GM18508 (cell line): ENCODE results near the gene GLT1D1.
A peak's percentile ranks its signal among the peaks of the same experiment; 100 is the strongest.
"Not testable (repeated sequence)": the region's sequence is repeated elsewhere in the genome, so short reads cannot be mapped to it uniquely, and the experiment has no call there.

Experiments used
- ATAC-seq: cut with Tn5 transposase; IDR thresholded peaks from one replicate; pipeline ENCODE4 v1.9.1; 2021; ENCODE audit warnings: moderate number of reproducible peaks; ENCODE audit not compliant: insufficient read depth, unreplicated experiment

GLT1D1 gene

DNA sequence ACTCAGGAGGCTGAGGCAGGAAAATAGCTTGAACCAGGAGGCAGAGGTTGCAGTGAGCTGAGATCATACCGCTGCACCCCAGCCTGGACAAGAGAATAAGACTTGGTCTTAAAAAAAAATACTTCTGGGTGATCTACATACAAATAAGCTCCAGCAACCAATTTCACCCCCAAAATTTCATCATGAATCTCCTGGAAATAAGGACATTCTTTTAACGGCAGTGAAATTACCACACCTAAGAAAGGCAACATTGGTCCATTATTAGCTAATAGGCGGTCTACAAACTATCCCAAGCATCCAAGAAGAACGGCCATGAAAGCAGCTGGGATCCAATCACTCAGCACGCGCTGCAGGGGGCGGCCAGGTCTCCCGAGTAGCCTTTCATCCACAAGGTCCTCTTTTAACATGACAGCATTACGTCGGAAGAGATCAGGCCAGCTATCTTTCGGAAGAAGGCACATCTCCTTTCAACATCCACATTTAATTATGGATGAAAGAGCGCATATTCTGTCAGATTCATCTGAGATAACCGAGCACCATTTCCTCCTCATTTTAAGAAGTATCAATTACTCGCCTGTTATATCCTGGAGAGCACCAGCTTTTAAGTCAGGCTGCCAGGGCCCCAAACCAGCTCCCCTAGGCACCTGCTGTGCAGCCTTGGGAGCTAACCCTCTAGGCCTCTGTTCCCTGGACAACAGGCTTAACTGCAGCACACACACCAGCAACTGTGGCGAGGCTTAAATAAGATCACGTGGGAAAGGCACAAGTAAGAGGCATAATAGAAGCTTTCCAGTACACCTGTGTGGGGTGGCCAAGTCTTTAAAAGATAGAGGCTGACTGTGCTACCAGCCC is 33.8 kb upstream of the GLT1D1 start:
- no peak for ATAC-seq

DNA sequence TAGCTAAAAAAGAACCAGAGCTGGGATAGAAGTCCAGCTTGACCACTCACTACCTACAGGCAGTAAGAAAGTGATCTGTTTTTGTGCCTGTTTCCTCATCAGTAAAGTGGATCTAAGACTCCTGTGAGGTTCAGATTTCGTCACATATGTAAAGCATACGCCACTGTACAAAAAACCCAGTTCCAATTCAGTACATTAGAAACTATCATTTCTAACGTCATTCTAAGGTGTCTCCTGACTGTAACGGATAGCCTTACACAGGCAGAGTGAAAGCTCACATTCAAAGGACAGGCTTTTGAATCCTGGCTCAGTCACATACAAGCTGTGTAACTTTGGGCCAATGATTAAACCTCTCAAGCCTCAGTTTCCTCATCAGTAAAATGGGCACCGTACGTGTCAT is 33.0 kb upstream of the GLT1D1 start:
- no peak for ATAC-seq

DNA sequence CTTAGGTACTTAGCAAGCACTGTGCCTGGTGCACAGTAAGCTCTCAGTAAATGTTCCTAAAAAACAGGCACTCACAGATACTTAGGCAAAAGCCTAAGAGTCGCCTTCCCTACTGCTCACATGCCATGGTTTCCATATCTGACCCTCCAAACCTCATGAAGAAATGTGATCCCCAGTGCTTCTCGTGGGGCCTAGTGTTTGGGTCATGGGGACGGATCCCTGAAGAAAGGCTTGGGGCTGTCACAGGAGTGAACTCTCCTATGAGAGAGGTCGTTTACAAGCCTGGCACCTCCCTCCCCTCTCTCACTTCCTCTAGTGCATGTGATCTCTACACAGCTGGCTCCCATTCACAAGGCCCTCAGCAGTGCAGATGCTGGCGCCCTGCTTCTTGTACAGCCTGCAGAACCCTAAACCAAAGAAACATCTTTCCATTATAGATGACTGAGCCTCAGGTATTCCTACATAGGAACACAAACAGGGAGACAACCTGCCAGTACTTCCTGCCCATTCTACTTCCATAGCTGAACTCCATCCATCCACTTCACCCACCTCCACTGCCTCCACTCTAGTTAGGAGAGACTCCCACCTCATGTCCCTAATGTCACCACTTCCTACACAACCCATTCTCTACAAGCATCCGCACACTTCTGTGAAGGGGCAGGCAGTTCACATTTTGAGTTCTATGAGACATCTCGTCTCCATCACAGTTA is 32.4 kb upstream of the GLT1D1 start:
- ATAC-seq = peak; percentile 48

DNA sequence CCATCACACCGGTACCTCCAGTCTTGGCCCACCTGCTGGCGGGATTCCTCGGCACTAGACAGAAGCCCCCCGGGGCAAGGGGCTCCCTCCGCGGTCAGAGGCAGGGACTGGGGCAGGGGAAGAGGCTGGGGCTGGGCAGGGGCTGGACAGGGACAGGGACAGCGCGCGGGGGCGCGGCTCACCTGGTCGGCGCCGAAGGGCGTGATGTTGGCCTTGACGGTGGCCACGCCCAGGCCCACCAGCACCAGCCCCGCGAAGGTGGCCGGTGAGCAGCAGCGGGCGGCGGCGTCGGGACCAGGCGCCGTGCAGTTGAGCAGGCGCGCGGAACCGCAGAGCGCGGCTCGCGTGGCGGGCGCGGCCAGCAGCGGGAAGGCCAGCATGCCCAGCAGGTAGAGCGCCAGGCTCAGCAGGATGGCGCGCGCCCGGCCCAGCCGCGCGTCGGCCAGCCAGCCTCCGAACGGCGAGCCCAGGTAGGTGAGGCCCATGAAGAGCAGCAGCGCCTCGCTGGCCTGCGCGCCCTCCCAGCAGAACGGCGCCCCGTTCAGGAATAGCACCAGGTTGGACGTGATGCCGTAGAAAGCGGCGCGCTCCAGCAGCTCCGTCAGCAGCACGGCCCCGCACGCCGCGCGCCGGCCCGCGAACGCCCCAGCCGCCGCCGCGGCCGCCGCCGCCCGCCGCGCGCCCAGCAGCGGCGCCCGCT is 29.9 kb upstream of the GLT1D1 start:
- peak; percentile 11 for ATAC-seq

DNA sequence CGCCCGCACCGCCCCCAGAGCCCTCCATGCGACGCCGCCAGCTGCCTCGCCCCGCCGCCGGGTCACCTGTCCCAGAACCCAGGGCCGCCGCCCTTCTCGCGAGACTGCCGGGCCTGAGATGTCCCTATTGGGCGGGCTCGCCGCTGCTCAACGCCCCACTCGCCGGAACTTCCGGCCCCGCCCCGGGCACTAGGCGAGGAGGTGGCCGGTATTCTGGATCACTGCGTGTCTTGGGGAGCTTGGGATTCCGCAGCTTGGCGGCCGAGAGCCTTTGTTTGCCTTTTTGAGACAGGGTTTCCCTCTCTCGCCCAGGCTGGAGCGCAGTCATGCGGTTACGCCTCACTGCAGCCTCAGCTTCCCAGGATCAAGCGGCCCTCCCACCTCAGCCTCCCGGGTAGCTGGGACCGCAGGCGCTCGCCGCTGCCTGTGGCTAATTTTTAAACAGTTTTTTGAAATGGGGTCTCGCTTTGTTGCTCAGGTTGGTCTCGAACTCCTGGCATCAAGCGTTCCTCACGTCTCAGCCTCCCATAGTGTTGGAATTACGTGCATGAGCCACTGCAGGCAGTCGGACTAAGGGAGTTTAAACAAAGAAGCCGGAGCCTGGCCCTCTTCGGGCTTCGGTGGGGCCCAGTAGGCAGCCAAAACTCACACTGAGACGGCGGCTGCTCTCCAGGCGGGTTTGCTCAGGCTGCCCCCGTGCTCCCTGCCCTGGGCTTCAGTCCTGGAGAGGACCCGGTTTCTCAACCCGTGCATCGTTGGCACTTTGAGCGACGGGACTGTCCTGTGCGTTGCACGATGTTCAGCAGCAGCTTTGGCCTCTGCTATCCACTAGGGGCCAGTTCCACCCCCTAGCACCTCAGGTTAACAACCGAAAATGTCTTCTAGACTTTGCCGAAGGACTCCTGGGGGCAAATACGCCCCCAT is 29.1 kb upstream of the GLT1D1 start, which contains the start of gene SLC15A4:
Gene SLC15A4 (minus strand): TSS at position 43 of the 924 bp plus-strand sequence. CDS start 15 bp downstream, at position 28.
- peak; percentile 65 for ATAC-seq

DNA sequence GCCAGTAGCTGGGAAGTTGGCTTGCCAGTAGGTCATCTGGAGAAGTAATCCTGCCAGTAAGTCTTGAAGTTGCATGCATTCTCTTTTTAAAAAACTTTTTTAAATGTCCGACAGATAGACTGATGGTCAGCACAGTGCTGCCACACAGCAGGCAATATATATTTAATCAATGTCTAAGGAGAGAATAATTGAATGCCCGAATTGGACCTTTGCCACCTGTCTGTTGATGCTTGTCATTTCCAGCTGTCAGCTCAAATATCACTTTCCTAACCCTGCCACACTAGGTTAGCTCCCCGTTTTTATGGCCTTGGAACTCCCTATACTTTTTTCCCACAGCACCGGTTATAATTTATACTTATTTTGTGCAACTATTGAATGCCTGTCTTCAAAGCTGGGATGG is 27.4 kb upstream of the GLT1D1 start:
- no peak for ATAC-seq

DNA sequence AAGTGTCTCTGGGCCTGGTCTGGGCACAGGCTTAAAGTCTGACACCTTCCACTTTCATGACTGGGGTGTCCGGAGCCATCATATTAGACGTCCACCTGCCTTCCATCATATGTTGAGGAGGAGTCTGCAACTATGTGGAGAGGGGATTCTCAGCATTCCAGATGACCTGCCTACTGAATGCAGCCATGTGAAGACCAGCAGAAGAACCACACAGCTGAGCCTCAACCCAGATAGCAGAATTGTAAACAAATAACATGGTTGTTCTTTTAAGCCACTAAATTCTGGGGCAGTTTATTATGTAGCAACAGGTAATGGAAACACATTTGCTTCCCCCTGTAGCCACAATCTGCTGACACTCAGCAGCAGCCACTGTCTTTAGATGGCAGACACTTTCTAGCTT is 25.6 kb upstream of the GLT1D1 start:
- ATAC-seq = no peak

DNA sequence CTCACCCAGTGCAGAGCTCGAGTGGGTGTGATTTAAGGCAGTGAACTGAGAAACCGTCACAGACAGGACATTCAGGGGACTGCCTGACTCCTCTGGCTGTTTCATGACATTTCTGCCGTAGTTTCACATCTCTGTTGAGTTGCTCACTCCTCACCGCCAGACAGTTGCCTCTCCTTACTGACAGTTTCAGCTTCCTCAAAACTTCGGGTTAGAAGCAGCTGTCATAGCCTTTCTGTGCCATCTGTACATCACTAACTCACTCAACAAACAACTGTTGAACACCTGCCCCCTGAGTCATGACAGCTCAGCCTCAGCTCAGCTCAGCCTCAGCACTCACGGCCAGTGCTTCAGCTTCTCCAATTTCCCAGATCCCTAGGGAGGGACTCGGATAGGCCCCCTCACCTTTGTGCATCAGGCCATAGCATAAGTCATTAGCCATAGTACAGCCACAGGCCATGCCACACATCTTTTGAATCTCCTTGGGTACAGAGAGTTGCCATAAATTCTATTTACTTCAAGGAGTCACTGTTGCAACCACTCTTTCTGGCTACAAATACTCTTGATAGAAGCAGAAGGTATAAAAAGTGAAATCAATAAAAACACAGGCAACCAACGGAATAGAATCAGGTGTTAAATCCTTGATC is 23.3 kb upstream of the GLT1D1 start:
- ATAC-seq = peak; percentile 87

DNA sequence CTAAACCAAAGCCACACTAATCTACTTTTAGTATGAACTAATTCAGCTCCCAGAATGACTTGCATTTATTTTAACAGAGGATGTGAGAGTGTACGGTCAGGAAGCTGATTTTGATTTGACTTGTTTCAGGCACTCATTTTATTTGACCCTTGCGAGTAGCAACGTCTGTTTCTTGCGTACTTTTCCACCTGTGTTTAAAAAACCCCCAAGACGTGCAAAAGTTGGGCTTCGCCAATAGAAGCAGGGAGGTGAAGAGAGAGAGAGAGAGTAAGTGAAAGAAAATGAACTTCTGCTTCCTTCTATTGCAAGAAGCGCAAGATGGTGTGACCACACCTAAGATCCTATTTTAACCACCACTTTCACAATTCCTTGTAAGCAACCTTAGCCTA is 22.8 kb upstream of the GLT1D1 start:
- peak; percentile 49 for ATAC-seq

DNA sequence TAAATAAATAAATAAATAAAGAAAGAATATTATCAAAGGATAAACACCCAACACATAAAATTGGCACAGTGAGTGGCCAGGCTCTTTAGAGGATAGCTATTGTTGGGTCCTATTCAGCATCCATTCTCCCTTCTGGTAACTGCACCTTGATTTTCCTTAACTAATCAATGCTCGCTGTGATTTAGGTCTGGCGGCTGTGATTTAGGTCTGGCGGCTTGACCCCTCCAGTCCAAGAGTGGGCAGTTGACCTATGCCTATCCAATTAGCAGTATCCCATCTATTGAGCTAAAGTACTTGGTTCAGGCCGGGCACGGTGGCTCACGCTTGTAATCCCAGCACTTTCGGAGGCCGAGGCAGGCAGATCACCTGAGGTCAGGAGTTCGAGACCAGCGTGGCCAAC is 19.9 kb upstream of the GLT1D1 start:
- ATAC-seq = no peak

DNA sequence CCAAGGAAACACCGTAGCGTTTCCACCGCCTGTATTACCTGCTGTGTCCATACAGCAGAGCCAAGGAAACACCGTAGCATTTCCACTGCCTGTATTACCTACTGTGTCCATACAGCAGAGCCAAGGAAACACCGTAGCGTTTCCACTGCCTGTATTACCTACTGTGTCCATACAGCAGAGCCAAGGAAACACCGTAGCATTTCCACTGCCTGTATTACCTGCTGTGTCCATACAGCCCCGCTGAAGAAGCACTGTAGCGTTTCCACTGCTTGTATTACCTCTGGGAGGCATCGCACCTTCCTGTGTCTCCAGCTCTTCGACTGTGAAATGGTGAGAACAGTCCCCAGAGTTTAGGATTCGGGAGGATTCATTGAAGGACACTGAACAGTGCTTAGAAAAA is 13.4 kb upstream of the GLT1D1 start:
- ATAC-seq = not testable (repeated sequence)

DNA sequence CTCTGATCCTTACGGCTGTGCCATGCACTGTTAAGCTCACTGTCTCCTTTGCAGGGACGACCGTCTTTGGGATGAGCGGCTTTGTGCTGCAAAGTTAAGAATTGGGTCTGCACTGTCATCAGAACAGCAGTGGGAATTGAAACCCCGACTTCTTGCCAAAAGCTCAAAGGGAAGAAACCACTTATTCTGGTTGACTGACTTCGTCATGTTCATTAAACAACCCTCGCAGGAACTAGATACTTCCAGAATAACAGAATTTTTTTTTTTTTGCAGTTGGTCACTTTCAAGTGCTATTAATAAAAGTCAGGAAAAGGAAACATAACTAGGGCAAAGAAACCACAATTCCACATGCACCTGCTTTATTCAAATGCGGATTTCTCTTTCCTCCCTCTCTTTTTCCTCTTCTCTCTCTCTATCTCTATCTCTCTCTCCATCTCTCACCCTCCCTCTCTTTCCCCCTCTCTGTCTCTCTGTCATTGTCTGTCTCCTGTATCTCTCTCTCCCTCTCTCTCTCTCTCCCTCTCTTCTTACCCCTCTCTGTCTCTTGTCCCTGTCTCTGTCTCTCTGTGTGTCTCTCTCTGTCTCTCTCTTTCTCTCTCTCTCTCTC is 12.3 kb upstream of the GLT1D1 start:
- ATAC-seq = no peak

DNA sequence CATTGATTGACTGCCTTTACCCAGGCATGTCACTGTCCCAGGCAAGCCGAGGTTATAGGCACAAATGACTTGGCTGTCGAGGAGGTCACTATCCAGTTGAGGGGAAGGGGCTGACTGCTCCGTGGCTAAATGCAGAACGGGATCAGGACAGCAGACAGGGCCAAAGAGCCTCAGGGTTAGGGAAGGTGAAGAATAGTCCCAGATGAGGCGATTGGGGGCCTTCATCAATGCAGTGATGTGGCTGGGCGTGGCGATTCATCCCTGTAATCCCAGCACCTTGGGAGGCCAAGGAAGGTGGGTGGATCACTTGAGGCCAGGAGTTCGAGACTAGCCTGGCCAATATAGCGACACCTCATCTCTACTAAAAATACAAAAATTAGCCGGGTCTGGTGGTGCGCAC is 10.7 kb upstream of the GLT1D1 start:
- ATAC-seq = no peak

DNA sequence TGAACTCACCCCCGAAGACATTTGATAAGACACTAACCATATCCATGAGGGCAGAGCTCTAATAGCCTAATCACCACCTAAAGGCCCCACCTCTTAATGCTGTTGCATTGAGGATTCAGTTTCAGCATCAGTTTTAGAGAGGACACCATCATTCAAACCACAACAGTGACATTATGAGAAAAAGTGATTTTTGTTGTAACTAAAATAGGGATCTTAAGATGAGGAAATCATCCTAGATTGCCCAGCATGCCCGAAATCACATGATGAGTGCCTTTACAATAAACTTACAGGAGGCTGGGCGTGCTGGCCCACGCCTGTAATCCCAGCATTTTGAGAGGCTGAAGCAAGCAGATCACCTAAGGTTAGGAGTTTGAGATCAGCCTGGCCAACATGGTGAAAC is 9.7 kb upstream of the GLT1D1 start:
- ATAC-seq = no peak

DNA sequence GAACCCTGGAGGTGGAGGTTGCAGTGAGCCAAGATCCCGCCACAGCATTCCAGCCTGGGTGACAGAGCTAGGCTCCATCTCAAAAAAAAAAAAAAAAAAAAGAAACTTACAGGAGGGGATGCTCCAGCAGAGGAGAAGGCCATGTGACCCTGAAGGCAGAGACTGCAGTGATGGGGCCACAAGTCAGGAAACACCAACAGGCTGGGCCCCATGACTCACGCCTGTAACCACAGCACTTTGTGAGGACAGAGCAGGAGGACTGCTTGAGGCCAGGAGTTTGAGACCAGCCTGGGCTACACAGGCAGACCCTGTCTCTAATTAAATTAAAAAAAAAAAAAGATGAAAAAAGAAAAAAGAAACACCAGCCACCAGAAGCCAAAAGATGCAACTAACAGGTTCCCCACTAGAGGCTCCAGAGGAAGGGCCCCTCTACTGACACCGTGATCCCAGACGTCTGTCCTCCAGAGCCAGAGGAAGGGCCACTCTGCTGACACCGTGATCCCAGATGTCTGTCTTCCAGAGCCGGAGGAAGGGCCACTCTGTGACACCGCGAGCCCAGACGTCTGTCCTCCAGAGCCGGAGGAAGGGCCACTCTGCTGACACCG is 9.1 kb upstream of the GLT1D1 start:
- ATAC-seq = no peak

DNA sequence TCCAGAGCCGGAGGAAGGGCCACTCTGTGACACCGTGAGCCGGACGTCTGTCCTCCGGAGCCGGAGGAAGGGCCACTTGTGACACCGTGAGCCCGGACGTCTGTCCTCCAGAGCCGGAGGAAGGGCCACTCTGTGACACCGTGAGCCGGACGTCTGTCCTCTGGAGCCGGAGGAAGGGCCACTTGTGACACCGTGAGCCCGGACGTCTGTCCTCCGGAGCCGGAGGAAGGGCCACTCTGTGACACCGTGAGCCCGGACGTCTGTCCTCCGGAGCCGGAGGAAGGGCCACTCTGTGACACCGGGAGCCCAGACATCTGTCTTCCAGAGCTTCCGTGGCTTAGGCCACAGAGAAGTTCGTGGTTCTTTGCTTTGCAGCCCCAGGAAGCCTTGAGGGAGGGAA is 6.6 kb upstream of the GLT1D1 start:
- not testable (repeated sequence) for ATAC-seq

DNA sequence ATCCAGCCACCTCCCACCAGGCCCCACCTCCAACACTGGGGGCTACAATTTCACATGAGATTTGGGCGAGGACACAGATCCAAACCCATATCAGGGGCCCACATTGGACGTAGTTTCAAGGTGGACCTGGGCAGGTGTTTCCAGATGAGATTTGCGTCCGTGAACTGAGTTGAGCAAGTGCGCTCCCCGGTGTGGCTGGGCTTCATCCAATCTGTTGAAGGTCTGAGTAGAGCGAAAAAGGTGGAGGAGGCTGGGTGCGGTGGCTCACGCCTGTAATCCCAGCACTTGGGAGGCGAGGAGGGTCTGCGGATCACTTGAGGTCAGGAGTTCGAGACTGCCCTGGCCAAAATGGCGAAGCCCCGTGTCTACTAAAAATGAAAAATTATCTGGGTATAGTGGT is 4.9 kb upstream of the GLT1D1 start:
- no peak for ATAC-seq

DNA sequence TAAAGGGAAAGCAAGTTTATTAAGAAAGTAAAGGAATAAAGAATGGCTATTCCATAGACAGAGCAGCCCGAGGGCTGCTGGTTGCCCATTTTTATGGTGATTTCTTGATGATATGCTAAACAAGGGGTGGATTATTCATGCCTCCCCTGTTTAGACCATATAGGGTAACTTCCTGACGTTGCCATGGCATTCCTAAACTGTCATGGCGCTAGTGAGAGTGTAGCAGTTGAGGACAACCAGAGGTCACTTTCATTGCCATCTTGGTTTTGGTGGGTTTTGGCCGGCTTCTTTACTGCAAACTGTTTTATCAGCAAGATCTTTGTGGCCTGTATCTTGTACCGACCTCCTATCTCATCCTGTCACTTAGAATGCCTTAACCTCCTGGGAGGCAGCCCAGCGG is 3.5 kb upstream of the GLT1D1 start:
- ATAC-seq = not testable (repeated sequence)

DNA sequence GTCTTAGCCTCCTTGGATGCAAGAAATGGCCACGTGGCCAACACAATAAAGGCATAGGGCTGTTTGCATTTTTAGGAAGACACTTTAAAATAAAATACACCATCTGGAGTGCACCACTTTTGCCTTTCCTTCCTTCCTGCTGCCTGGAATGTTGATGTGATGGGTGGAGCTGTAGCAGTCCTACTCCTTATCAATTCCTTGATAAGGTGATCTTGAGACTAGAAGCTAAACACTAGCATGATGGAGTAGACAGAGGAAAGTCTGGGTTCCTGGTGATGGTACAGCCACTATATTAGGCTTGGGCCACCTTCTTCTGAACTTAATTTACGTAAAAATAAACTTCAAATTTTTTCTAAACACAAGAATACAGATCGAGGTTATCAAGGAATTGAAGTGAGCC is 2.9 kb upstream of the GLT1D1 start:
- ATAC-seq = no peak
